Uterus (tissue), 2 donors: Measurements from ENCODE around the gene METTL4.

Experiments used
- POLR2A ChIP-seq, 2 donors: fragments of 450-650 bp; IDR thresholded peaks; one replicate each; pipeline ENCODE4 v1.6.1; 2016; ENCODE audit warnings: antibody characterized with exemption in 2 of 2, mild to moderate bottlenecking in 1 of 2, moderate library complexity in 1 of 2
- TF ChIP-seq, protein P1 (sequence below), 4 experiments: fragments of 200-600 bp in 2 of 4; fragments of 450-650 bp in 2 of 4; sonication (generic) in 2 of 4; IDR thresholded peaks; one replicate each; pipeline ENCODE4 v1.5.1; 2016 to 2019; ENCODE audit warnings: antibody characterized with exemption in 4 of 4, mild to moderate bottlenecking in 2 of 4, moderate library complexity in 1 of 4

DNA sequence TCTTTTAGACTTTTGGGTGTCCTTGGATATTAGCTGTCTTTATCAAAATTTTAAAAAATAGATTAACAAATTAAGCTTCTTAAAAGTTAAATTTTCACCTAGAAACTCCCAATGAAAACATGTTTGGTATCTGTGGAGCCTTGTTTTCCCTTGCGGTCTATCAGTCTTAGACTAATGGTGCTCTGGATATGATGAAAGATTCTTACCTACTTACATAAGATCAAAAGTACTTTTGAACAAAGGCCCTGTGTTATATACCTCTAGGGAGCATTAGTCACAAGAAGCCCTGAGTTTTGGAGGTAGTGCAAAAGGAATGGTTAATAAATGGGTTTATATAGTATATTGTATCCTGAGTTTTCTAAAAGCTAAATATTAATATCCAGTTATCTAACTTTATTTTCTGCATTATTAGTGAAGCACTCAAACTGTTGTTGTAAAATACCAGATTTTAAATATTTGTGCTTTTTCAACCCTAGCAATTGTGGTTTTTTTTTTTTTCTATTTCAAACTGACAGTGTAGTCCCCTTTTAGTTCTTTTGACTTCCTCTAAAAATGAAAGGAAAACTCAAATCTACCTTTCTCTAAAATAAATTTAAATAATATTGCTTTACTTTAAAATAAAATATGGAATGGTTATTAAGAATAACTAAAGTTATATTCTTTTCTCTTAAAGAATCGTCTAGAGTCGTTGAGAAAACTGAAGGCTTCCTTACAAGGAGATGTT is 18.2 kb upstream of the METTL4 start:
- TF ChIP-seq, protein P1, sequence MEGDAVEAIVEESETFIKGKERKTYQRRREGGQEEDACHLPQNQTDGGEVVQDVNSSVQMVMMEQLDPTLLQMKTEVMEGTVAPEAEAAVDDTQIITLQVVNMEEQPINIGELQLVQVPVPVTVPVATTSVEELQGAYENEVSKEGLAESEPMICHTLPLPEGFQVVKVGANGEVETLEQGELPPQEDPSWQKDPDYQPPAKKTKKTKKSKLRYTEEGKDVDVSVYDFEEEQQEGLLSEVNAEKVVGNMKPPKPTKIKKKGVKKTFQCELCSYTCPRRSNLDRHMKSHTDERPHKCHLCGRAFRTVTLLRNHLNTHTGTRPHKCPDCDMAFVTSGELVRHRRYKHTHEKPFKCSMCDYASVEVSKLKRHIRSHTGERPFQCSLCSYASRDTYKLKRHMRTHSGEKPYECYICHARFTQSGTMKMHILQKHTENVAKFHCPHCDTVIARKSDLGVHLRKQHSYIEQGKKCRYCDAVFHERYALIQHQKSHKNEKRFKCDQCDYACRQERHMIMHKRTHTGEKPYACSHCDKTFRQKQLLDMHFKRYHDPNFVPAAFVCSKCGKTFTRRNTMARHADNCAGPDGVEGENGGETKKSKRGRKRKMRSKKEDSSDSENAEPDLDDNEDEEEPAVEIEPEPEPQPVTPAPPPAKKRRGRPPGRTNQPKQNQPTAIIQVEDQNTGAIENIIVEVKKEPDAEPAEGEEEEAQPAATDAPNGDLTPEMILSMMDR (IDR thresholded peaks at IDR 0.05), result no peak
- no peak for TF ChIP-seq POLR2A (IDR thresholded peaks at IDR 0.05)
